A549 (cell line): Measurements from ENCODE around the gene LSS.

Experiments used
- CHD2 ChIP-seq: fragments of 150-350 bp; IDR thresholded peaks from 2 replicates; pipeline ENCODE4 v1.6.1; 2014; ENCODE audit warnings: low read length; ENCODE audit not compliant: partially characterized antibody
- CTCF ChIP-seq: fragments of >200 bp; sonication (Bioruptor Twin); formaldehyde crosslinking; IDR thresholded peaks from 3 replicates; pipeline ENCODE4 v1.5.1; 2016
- EP300 ChIP-seq, 2 experiments: fragments of >200 bp; sonication (Bioruptor Twin); formaldehyde crosslinking; IDR thresholded peaks; 2 replicates in 1 of 2; 3 replicates in 1 of 2; pipeline ENCODE4 v1.6.1; 2016 to 2017
- HDAC2 ChIP-seq: fragments of 200-600 bp; sonication (generic); IDR thresholded peaks from 2 replicates; pipeline ENCODE4 v1.6.1; 2016
- HOXB13 ChIP-seq: fragments of 250-450 bp; sonication (Bioruptor Pico); IDR thresholded peaks from 2 replicates; pipeline ENCODE4 v1.5.0; 2020; ENCODE audit warnings: low read depth, mild to moderate bottlenecking, moderate library complexity
- JUN ChIP-seq, 2 experiments: fragments of >200 bp; sonication (Bioruptor Twin); formaldehyde crosslinking; IDR thresholded peaks; 2 replicates in 1 of 2; 3 replicates in 1 of 2; pipeline ENCODE4 v1.6.1; 2016 to 2017
- JUNB ChIP-seq: fragments of >200 bp; sonication (Bioruptor Twin); formaldehyde crosslinking; IDR thresholded peaks from 2 replicates; pipeline ENCODE4 v1.6.1; 2016
- POLR2A ChIP-seq: IDR thresholded peaks from 2 replicates; pipeline ENCODE4 v1.6.1; 2012; ENCODE audit warnings: mild to moderate bottlenecking, low read length
- RAD21 ChIP-seq, 2 experiments: fragments of >200 bp in 1 of 2; sonication (Bioruptor Twin) in 1 of 2; formaldehyde crosslinking in 1 of 2; IDR thresholded peaks in 1 of 2; conservative IDR thresholded peaks in 1 of 2; 2 replicates in 1 of 2; 3 replicates in 1 of 2; pipeline ENCODE4 v1.6.1; 2012 to 2018; ENCODE audit warnings: inconsistent platforms in 1 of 2
- REST ChIP-seq: fragments of 200-600 bp; sonication (generic); IDR thresholded peaks from 2 replicates; pipeline ENCODE4 v1.6.1; 2016; ENCODE audit warnings: antibody characterized with exemption, mild to moderate bottlenecking, moderate library complexity
- RFX5 ChIP-seq: fragments of 450-650 bp; IDR thresholded peaks from 2 replicates; pipeline ENCODE4 v1.7.1; 2014; ENCODE audit warnings: antibody characterized with exemption, mild to moderate bottlenecking, moderate library complexity
- ZFP36 ChIP-seq: fragments of 450-650 bp; IDR thresholded peaks from 2 replicates; pipeline ENCODE4 v1.6.1; 2014; ENCODE audit warnings: borderline replicate concordance; ENCODE audit not compliant: partially characterized antibody
- TF ChIP-seq, protein P1 (sequence below): IDR thresholded peaks from 2 replicates; pipeline ENCODE4 v1.6.1; 2012

DNA sequence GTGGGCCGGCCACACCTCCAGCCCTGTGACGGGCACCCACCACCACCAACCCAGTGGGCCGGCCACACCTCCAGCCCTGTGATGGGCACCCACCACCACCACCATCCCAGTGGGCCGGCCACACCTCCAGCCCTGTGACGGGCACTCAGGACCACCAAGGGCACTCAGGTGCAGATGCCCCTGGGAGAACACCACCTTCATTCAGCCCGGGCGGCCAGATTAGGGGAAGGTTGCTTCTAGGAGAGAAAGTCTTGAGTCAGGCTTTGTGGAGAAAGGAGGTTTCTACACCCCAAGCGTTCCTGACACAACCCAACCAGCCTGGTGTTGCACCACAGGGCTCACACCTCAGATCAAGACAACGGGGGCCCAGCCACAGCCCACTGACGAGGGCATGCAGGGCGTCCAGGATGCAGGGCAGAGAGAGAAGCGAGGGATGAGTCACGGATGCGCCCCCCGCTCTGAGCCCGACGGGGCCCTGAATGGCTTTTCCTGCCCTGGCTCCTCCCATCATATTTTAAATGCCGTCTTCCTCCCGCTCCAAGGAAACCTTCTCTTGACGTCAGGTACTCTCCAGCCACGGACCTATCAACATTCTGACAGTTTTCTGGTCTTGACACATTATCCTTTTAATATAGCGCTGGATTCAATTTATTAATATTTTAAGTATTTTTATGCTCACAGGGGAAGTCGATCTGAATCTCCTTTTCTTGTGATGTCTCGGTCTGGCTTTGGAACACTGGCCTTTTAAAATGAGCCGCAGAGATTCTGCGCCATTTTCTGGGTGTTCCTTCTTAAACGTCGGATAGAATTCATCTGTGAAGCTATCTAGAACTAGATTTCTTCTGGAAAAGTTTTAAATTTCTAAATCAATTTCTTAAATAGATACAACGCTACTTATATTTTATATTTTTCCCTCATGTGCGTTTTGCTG is 43.7 kb downstream of the LSS start:
- TF ChIP-seq CTCF (no peak), EP300 (IDR thresholded peaks at IDR 0.05) (no peak), POLR2A (no peak), RAD21 (conservative IDR thresholded peaks at IDR 0.05 in 1 of 2, IDR thresholded peaks at IDR 0.05 in 1 of 2) (no peak), HOXB13 (CRISPR knock-in tag) (no peak), ZFP36 (no peak), HDAC2 (no peak), RFX5 (no peak), JUNB (no peak), CHD2 (no peak), REST (no peak), JUN (IDR thresholded peaks at IDR 0.05) (no peak)
- TF ChIP-seq, protein P1, sequence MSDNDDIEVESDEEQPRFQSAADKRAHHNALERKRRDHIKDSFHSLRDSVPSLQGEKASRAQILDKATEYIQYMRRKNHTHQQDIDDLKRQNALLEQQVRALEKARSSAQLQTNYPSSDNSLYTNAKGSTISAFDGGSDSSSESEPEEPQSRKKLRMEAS, result no peak
